CD4-positive, alpha-beta T cell treated with Interleukin-1 beta for 1 hour (primary cell): ENCODE measurements around the gene NLRP3.
"Not testable (repeated sequence)": the region's sequence is repeated elsewhere in the genome, so short reads cannot be mapped to it uniquely, and the experiment has no call there.

ENCODE experiments used
- DNase-seq, 2 donors: peaks; one replicate each; pipeline ENCODE4 v3.0.0-alpha.2; 2020 to 2022

Gene NLRP3

DNA sequence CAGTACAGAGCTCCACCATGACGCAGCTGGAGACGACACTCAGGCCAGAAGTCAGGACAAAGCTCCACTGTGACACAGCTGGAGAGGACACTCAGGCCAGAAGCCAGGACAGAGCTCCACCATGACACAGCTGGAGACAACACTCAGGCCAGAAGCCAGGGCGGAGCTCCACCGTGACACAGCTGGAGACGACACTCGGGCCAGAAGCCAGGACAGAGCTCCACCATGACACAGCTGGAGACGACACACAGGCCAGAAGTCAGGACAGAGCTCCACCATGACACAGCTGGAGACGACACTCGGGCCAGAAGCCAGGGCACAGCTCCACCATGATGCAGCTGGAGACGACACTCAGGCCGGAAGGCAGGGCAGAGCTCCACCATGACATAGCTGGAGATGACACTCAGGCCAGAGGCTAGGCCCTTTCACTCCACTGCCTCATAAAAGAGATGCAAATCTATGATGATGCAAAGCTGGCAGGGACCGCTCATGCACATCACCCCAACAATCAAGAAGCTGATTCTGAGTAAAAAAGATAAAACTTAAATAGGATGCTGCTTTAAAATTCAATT is 55.6 kb downstream of the NLRP3 start:
- DNase-seq, result no peak

DNA sequence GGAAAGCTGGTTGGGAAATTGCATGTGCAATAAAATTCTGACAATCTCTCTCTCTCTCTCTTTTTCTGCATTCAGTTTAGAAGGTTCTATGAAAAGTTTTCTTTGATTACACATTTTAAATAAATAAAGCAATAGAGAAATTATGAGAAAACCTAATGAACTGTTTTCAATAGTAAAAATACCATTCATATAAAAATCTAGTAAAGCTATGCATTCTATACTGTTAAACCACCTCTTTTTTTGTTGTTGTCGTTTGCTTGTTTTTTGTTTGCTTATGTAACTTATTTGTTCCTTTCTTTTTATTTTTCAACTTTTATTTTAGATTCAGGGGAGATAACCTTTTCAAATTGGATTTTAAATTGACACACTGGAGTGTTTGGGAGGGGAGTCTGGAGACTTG is 56.1 kb downstream of the NLRP3 start:
- DNase-seq, result no peak

DNA sequence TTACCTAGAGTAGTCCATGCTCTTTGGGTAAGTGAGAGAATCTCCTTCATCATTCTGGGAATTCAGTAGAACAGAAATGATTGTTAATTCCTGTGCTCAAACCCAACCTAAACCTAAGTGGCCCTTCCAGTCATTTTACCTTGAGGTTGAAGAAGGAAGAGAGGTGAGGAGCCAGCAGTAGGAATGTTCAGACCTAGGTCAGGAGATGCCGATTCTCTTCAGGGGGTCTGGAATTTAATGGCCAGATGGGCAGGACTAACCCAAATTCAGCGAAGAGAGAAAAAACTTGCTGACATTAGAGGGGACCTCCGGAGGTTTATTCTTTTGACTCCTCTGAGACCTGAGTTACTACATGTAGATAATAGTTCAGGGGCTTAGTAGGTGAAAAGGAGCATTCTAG is 58.4 kb downstream of the NLRP3 start:
- DNase-seq, result no peak

GRCh38 chr1:247475793-247476192 is 59.8 kb downstream of the NLRP3 start:
- DNase-seq, result no peak

DNA sequence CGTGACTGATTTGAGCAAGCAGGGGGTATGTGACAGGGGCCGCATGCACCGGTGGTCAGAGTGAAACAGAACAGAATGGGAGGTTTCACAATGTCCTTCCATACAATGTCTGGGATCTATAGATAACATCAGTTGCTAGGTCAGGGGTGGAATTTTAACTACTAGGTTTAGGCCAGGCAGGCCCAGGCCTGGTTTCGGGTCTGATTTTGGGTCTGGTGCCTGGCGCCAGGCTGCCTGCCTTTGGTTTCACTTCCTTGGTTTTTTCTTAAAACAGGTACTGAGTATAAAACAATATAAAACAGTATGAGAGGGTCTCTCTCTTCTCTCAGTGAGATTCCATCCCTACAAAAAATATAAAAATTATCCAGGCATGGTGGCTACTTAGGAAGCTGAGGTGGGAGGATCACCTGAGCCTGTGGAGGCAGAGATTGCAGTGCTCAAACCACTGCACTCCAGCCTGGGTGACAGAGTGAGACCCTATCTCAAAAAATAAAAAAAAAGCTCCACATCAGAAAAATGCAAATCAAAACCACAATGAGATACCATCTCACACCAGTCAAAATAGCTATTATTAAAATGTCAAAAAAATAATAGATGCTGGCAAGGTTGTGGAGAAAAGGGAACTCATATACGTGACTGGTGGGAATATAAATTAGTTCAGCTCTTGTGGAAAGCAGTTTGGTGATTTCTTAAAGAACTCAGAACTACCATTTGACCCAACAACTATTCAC is 60.5 kb downstream of the NLRP3 start:
- not testable (repeated sequence) for DNase-seq

GRCh38 chr1:247482747-247483146 is 66.8 kb downstream of the NLRP3 start:
- DNase-seq, result no peak

DNA sequence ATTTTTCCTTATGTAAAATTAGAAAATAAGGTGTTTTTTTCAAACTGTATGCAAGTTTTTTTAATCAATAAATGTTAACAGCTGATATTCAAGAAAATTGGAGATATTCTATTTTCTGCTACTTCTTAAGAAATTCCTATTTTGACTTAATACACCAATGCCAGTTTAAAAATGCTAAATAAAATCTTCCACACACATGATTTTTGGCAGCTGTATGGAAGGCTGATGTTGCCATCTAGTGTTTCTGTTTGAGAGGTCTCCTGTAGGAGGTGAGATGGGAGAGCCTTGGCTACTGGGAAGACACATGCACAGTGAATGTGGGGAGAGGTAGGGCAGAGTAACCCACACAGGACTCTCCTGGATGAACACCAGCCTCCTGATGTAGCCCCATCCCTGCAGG is 71.1 kb downstream of the NLRP3 start:
- peak; percentile 46 to 64 for DNase-seq

DNA sequence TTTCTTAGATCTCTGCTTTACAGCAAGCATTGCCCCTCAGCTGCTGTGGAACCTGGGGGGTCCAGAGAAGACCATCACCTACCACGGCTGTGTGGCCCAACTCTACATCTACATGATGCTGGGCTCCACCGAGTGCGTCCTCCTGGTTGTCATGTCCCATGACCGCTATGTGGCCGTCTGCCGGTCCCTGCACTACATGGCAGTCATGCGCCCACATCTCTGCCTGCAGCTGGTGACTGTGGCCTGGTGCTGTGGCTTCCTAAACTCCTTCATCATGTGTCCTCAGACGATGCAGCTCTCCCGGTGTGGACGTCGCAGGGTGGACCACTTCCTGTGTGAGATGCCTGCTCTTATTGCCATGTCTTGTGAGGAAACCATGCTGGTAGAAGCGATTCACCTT is 75.4 kb downstream of the NLRP3 start:
- DNase-seq, result no peak

DNA sequence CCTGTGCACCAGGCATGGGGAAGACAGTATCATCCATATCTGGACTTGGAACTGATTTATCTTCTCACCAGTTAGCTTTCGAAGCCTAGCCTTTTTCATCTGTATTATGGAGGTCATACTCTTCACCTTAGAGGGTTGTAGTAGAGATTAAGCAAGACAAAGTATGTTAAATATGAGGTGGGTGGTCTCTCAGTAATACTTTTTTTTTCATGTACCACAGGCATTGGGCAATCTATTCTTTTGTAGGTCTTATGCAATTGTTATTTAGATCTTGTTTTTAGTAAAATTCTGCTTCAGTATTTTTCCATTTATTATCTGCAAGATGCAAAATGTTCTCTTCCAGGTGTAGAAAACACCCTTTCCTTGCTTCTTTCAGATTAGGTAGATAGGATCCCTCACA is 77.1 kb downstream of the NLRP3 start:
- no peak for DNase-seq

DNA sequence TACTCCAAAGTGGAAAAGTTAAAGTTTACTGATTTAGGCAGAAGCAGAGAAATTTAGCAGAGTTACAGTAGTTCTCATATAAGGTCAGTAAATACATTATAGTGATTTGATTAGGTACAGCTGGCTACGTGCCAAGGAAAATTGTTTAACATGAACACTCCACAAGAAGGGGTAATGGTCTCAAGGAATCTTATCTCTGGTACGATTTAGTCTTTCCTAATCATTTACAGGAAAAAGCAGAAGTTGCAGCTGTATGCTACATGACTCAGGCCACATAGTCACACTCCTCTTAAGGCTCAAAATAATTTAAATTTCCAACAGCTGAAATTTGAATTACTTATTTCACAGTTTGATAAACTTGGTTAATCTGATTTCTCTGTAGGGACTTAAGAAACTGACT is 78.8 kb downstream of the NLRP3 start:
- no peak for DNase-seq

DNA sequence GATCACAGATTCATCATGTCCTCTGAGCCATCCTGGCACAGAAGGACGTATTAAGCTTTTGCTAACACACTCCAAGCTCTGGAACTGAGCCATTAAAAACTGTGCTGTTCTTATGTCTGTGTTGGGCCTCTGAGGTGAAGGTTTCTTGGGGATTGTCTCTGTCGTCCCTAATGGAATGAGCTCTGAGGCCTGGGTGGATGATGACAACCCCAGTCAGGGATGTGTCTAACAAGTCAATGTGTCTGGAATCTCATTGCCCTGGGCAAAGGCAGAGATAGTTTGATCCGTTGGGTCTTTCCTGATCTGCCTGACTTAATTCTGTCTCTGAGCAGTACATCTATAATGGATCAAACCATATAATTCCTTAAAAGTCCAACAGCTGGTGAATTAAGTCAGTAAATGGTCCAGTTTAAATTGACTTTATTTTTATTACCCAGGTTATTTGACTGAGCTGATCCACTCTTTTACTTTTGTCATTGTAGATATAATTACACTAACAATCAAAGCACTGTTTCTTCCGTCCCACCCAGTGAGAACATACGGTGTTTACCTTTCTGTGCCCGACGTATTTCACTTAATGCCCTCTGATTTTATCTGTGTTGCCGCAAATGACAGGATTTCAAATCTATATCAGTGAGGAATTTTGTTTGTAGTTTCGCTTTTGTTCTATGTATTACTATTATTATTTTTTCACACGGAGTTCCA is 80.8 kb downstream of the NLRP3 start:
- no peak for DNase-seq
